K562 (cell line): ENCODE results near the gene SDR42E2. TPM values are rescaled to one million over a fixed set of nuclear protein-coding genes. Genes with fewer than 3 reads are reported as not detected.

ENCODE experiments used
- CAMTA2 ChIP-seq: fragments of 250-450 bp; sonication (Bioruptor Pico); conservative IDR thresholded peaks from 2 replicates; pipeline ENCODE4 v1.5.1; 2022
- CSDE1 ChIP-seq, 2 experiments: fragments of 450-650 bp; IDR thresholded peaks; 2 replicates each; pipeline ENCODE4 v1.6.1; 2016; ENCODE audit warnings: mild to moderate bottlenecking in 1 of 2
- ELF2 ChIP-seq: fragments of 250-450 bp; sonication (Bioruptor Pico); IDR thresholded peaks from 2 replicates; pipeline ENCODE4 v1.5.0; 2021; ENCODE audit warnings: mild to moderate bottlenecking
- FOXP4 ChIP-seq: sonication (generic); formaldehyde crosslinking; IDR thresholded peaks from 2 replicates; pipeline ENCODE4 v1.8.0; 2022; ENCODE audit warnings: mild to moderate bottlenecking, missing genetic modification reagents, borderline replicate concordance
- GATA2 ChIP-seq: sonication (generic); formaldehyde crosslinking; IDR thresholded peaks from 2 replicates; pipeline ENCODE4 v1.4.0; 2020; ENCODE audit warnings: mild to moderate bottlenecking, missing genetic modification reagents
- HBP1 ChIP-seq: fragments of 450-650 bp; formaldehyde crosslinking; IDR thresholded peaks from 2 replicates; pipeline ENCODE4 v1.4.0; 2022; ENCODE audit warnings: missing genetic modification characterization
- MAX ChIP-seq: sonication (generic); formaldehyde crosslinking; IDR thresholded peaks from 2 replicates; pipeline ENCODE4 v1.9.0; 2022; ENCODE audit warnings: mild to moderate bottlenecking, missing genetic modification reagents
- MEF2D ChIP-seq: conservative IDR thresholded peaks from 2 replicates; pipeline ENCODE4 v1.6.1; 2016; ENCODE audit warnings: low read depth, missing genetic modification characterization, missing compliant biosample characterization
- NBN ChIP-seq: fragments of 450-650 bp; IDR thresholded peaks from 2 replicates; pipeline ENCODE4 v1.6.1; 2016; ENCODE audit warnings: low read depth, mild to moderate bottlenecking
- NCOA2 ChIP-seq, 2 experiments: fragments of 450-650 bp; IDR thresholded peaks; 2 replicates each; pipeline ENCODE4 v1.6.1; 2018; ENCODE audit warnings: mild to moderate bottlenecking in 2 of 2, moderate library complexity in 1 of 2; ENCODE audit not compliant: partially characterized antibody in 2 of 2
- NCOA4 ChIP-seq: fragments of 450-650 bp; IDR thresholded peaks from 2 replicates; pipeline ENCODE4 v1.6.1; 2018; ENCODE audit warnings: mild to moderate bottlenecking; ENCODE audit not compliant: partially characterized antibody
- NR1H2 ChIP-seq: sonication (generic); formaldehyde crosslinking; IDR thresholded peaks from 2 replicates; pipeline ENCODE4 v1.4.0; 2020; ENCODE audit warnings: mild to moderate bottlenecking, missing genetic modification reagents
- NR2F6 ChIP-seq: fragments of 450-650 bp; formaldehyde crosslinking; IDR thresholded peaks from 2 replicates; pipeline ENCODE4 v1.4.0; 2020; ENCODE audit warnings: mild to moderate bottlenecking
- NR4A1 ChIP-seq, 2 experiments: fragments of 250-450 bp in 1 of 2; fragments of 450-650 bp in 1 of 2; sonication (Bioruptor Pico) in 1 of 2; IDR thresholded peaks; 2 replicates each; pipeline versions ENCODE4 v1.4.0 to v1.6.1; 2016 to 2020; ENCODE audit warnings: mild to moderate bottlenecking in 2 of 2, missing compliant biosample characterization in 1 of 2, missing genetic modification characterization in 1 of 2, moderate library complexity in 1 of 2
- RAD21 ChIP-seq, 2 experiments: fragments of 250-450 bp in 1 of 2; fragments of 450-650 bp in 1 of 2; sonication (Bioruptor Pico) in 1 of 2; formaldehyde crosslinking in 1 of 2; IDR thresholded peaks in 1 of 2; conservative IDR thresholded peaks in 1 of 2; 2 replicates each; pipeline versions ENCODE4 v1.4.0 to v1.8.0; 2020 to 2022; ENCODE audit warnings: mild to moderate bottlenecking in 2 of 2, moderate library complexity in 1 of 2
- RB1 ChIP-seq: fragments of 450-650 bp; IDR thresholded peaks from 2 replicates; pipeline ENCODE4 v1.6.1; 2017; ENCODE audit warnings: low read depth, mild to moderate bottlenecking
- RNF2 ChIP-seq: sonication (generic); IDR thresholded peaks from 2 replicates; pipeline ENCODE4 v1.6.1; 2016
- SMC3 ChIP-seq: conservative IDR thresholded peaks from 2 replicates; pipeline ENCODE4 v1.6.1; 2011; ENCODE audit warnings: low read depth, low read length, improper control_type of control experiment; ENCODE audit not compliant: insufficient read depth
- SRSF1 ChIP-seq: fragments of 200-400 bp; formaldehyde crosslinking; IDR thresholded peaks from 2 replicates; pipeline ENCODE4 v1.6.1; 2017; ENCODE audit warnings: mild to moderate bottlenecking, low read depth, low read length, moderate library complexity
- TFAP4 ChIP-seq: sonication (generic); formaldehyde crosslinking; IDR thresholded peaks from 2 replicates; pipeline ENCODE4 v1.8.0; 2022; ENCODE audit warnings: missing genetic modification reagents, mild to moderate bottlenecking, moderate library complexity, borderline replicate concordance
- ZFP1 ChIP-seq: fragments of 450-650 bp; formaldehyde crosslinking; IDR thresholded peaks from 2 replicates; pipeline ENCODE4 v1.4.0; 2020; ENCODE audit warnings: mild to moderate bottlenecking, mixed read lengths
- ZNF212 ChIP-seq: fragments of 450-650 bp; formaldehyde crosslinking; IDR thresholded peaks from 2 replicates; pipeline ENCODE4 v1.4.0; 2020; ENCODE audit warnings: mild to moderate bottlenecking
- ZNF253 ChIP-seq: fragments of 250-450 bp; sonication (Bioruptor Pico); conservative IDR thresholded peaks from 2 replicates; pipeline ENCODE4 v1.6.1; 2021; ENCODE audit warnings: mild to moderate bottlenecking
- ZSCAN32 ChIP-seq: fragments of 450-650 bp; formaldehyde crosslinking; IDR thresholded peaks from 2 replicates; pipeline ENCODE4 v1.4.0; 2020; ENCODE audit warnings: mild to moderate bottlenecking, moderate library complexity
- polyA plus RNA-seq, 8 experiments: library from polyadenylated mRNA; depleted of rRNA in 4 of 8; stranded (reverse) in 5 of 8; unstranded in 3 of 8; fragments of >200 nt; fragmentation: Nextera tagmentation in 2 of 8; fragmentation: Illumina TruSeq in 1 of 8; extraction: Ambion mirVana in 2 of 8; extraction: Trizol in 1 of 8; gene quantifications; 2 replicates each; pipeline versions ENCODE4 v1.2.1 to v1.2.3, GENCODE V29; 2011 to 2014; ENCODE audit warnings: inconsistent platforms in 1 of 8, missing spikeins in 1 of 8
- total RNA-seq, 7 experiments: library from RNA; depleted of rRNA in 6 of 7; stranded (reverse); fragments of >200 nt in 6 of 7; fragmentation: Illumina TruSeq in 2 of 7; extraction: Trizol in 2 of 7; gene quantifications; 2 replicates each; pipeline versions ENCODE4 v1.2.1 to v1.2.3, GENCODE V29; 2011 to 2021; ENCODE audit warnings: low replicate concordance in 1 of 7

The SDR42E2 gene
- total and polyA plus RNA-seq, 9 of the 15 experiments (the other 6 are each of a cell fraction or from before 2014, with no cell fraction given) = 0.03 to 0.07 (median 0.04) TPM; not detected in 4

GRCh38 chr16:22190776-22191531 is 28.6 kb downstream of the SDR42E2 start (continued):
- TF ChIP-seq NR4A1 (CRISPR knock-in tag; IDR thresholded peaks at IDR 0.05) (no peak), NR4A1 (tag; IDR thresholded peaks at IDR 0.05) (no peak), NCOA4 (no peak), CAMTA2 (CRISPR knock-in tag) (no peak), MAX (CRISPR knock-in tag) (peak; percentile 50; the same call in 1 of the 2 replicates), ZNF253 (CRISPR knock-in tag) (no peak), RNF2 (no peak), ZNF212 (no peak), SRSF1 (no peak), MEF2D (tag) (no peak), NR2F6 (CRISPR knock-in tag) (no peak), RB1 (no peak), NBN (peak; percentile 55; the same call in 1 of the 2 replicates), TFAP4 (CRISPR knock-in tag) (peak; percentile 61; the same call in 1 of the 2 replicates), FOXP4 (CRISPR knock-in tag) (no peak), ELF2 (CRISPR knock-in tag) (no peak), ZFP1 (CRISPR knock-in tag) (no peak), SMC3 (no peak), NCOA2 (IDR thresholded peaks at IDR 0.05; ENCODE audit: partially characterized antibody in 2 of 2) (no peak), HBP1 (CRISPR knock-in tag) (no peak), CSDE1 (IDR thresholded peaks at IDR 0.05) (no peak), GATA2 (no peak), NR1H2 (CRISPR knock-in tag) (no peak), ZSCAN32 (CRISPR knock-in tag) (no peak), RAD21 (CRISPR knock-in tag; conservative IDR thresholded peaks at IDR 0.05 in 1 of 2, IDR thresholded peaks at IDR 0.05 in 1 of 2) (no peak)
